Adrenal gland (tissue), 12 donors: Measurements from ENCODE around the gene KCNC1. TPM values are rescaled to one million over a fixed set of nuclear protein-coding genes. Genes with fewer than 3 reads are reported as not detected.
A peak's percentile ranks its signal among the peaks of the same experiment; 100 is the strongest.

Source experiments
- DNase-seq, 7 donors: peaks; one replicate each; pipeline ENCODE4 v3.0.0-alpha.2; 2019 to 2020
- H3K27ac ChIP-seq, 5 donors: fragments of 200-600 bp; sonication (generic) in 4 of 5; 1 replicate in 3 of 5; 2 replicates in 2 of 5; pipeline versions ENCODE4 v1.5.1 to v1.8.0; 2016 to 2020; ENCODE audit warnings: mild to moderate bottlenecking in 1 of 5
- H3K27me3 ChIP-seq: fragments of 200-600 bp; 2 replicates; pipeline ENCODE4 v1.8.0; 2021
- H3K36me3 ChIP-seq, 2 donors: fragments of 200-600 bp; replicated peaks in 1 of 2; 1 replicate in 1 of 2; 2 replicates in 1 of 2; pipeline versions ENCODE4 v1.5.1 to v1.8.0; 2018 to 2022
- H3K4me1 ChIP-seq, 2 donors: fragments of 200-600 bp; replicated peaks in 1 of 2; 1 replicate in 1 of 2; 2 replicates in 1 of 2; pipeline versions ENCODE4 v1.5.1 to v1.8.0; 2018 to 2021
- H3K4me3 ChIP-seq, 4 donors: fragments of 200-600 bp; sonication (generic) in 3 of 4; one replicate each; pipeline ENCODE4 v1.5.1; 2016 to 2018
- H3K9me3 ChIP-seq, 3 donors: fragments of 200-600 bp; sonication (generic) in 1 of 3; replicated peaks in 1 of 3; 1 replicate in 2 of 3; 2 replicates in 1 of 3; pipeline versions ENCODE4 v1.5.1 to v1.8.0; 2016 to 2021
- CTCF ChIP-seq, 6 experiments: fragments of 450-650 bp in 4 of 6; fragments of 200-600 bp in 2 of 6; sonication (generic) in 1 of 6; IDR thresholded peaks; 1 replicate in 5 of 6; 2 replicates in 1 of 6; pipeline versions ENCODE4 v1.5.1 to v1.8.0; 2016 to 2021; ENCODE audit warnings: antibody characterized with exemption in 6 of 6, mild to moderate bottlenecking in 2 of 6, moderate library complexity in 1 of 6
- POLR2A ChIP-seq, 2 donors: fragments of 450-650 bp; IDR thresholded peaks; one replicate each; pipeline ENCODE4 v1.6.1; 2017; ENCODE audit warnings: antibody characterized with exemption in 2 of 2, mild to moderate bottlenecking in 2 of 2, moderate library complexity in 1 of 2
- WGBS, 4 donors: extraction: QIAGEN DNeasy Blood & Tissue Kit in 2 of 4; methylation state at CpG; one replicate each; pipeline versions ENCODE4 v1.1.5 to v1.1.7; 2013 to 2017; 5-methylcytosine and 5-hydroxymethylcytosine counted together
- intact Hi-C, 2 donors: fragments of 100-400 bp; cut with DNase I; formaldehyde crosslinking; loops; one replicate each; pipeline versions ENCODE4 v1.14.1 to v1.15.0; 2022 to 2023
- polyA plus RNA-seq, 3 donors: library from polyadenylated mRNA; stranded (reverse); fragments of 200-250 nt in 2 of 3; fragments of 350-450 nt in 1 of 3; fragmentation: Illumina TruSeq in 1 of 3; extraction: RNeasy Lipid Tissue Mini Kit (QIAGEN cat#74804) in 1 of 3; gene quantifications; one replicate each; pipeline ENCODE4 v1.2.3, GENCODE V29; 2013 to 2014
- total RNA-seq, 9 donors: library from RNA; depleted of rRNA in 4 of 9; stranded (reverse); fragments of >200 nt in 4 of 9; fragments of 120-200 nt in 1 of 9; fragmentation: NEBNext Ultra II Directional in 1 of 9; extraction: Animal tissue kit (Norgen Biotek cat#: 25700) in 1 of 9; gene quantifications; one replicate each; pipeline versions ENCODE4 v1.1.0 to v1.2.4, GENCODE V29; 2013 to 2023
- donor health status: healthy with polysubstance abuse.
- donor health status: Bipolar disorder and iron deficiency.
- donor health status: DM: yes; HTN: yes; CAD: no.
- donor health status: DM: no; HTN: no; CAD: no.
- donor health status: DM: no; HTN: no; CAD: no.
- donor health status: DM: yes; HTN: yes; CAD: no.

The KCNC1 gene
- total and polyA plus RNA-seq, 12 donors: 0.06 to 1.3 (median 0.55) TPM; not detected in 3

DNA sequence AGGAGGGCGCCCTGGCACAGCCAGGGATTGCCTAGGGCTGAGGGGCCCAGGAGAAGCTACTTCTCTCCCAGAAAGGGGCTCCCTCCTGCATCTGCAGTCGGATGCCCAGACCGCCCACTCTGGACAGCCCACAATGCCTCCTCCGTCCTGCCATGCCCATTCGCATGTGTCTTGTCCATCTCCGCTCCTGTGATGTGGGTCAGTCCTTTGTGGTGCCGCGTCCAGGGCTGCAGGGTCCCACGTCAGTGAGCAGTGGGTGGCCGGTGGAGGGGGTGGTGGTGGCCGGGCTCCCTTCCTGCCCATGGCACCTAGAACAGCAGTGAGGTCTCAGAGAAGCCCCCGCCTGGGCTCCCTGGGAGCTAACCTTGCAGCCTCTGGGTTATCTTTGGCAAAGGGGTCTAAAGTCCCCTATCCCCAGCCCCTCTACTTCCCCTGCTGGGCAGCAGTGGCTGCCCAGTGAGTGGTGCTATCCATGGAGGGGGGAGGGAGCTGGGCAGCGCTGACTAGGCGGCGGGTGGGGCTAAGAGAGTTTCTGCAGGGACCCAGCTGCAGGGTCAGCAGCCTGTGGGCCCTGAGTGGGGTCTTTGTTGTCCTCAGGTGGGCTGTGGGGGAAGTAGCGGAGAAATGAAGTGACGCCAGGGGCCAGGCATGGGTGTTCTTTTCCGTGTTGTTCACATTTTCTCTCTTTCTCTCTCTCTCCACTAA lies 41.1 kb downstream of the KCNC1 start:
- no peak overlapping the region for H3K27ac ChIP-seq
- no peaks in the 10 kb centered on the region for H3K36me3 ChIP-seq
- 84 to 91% (median 87%) methylated on average over 4 to 18 of the region's 18 CpGs for WGBS, 4 donors
- H3K4me1 ChIP-seq: no peaks in the 10 kb centered on the region
- TF ChIP-seq POLR2A (IDR thresholded peaks at IDR 0.05): no peak
- intact Hi-C loops: no loop called here
- H3K27me3 ChIP-seq: no peaks in the 10 kb centered on the region
- H3K4me3 ChIP-seq: no peak overlapping the region
- no peaks in the 10 kb centered on the region for H3K9me3 ChIP-seq
- DNase-seq: peak in 1 of 7 donors; percentile 4

- no peaks in the 10 kb centered on the region for H3K27me3 ChIP-seq
- intact Hi-C loops: no loop called here
- WGBS, 4 donors: 78 to 91% (median 84%) methylated on average over 13 to 15 of the region's 15 CpGs
These were observed 41.8 kb downstream of the KCNC1 start for GRCh38 chr11:17776212-17776875.

DNA sequence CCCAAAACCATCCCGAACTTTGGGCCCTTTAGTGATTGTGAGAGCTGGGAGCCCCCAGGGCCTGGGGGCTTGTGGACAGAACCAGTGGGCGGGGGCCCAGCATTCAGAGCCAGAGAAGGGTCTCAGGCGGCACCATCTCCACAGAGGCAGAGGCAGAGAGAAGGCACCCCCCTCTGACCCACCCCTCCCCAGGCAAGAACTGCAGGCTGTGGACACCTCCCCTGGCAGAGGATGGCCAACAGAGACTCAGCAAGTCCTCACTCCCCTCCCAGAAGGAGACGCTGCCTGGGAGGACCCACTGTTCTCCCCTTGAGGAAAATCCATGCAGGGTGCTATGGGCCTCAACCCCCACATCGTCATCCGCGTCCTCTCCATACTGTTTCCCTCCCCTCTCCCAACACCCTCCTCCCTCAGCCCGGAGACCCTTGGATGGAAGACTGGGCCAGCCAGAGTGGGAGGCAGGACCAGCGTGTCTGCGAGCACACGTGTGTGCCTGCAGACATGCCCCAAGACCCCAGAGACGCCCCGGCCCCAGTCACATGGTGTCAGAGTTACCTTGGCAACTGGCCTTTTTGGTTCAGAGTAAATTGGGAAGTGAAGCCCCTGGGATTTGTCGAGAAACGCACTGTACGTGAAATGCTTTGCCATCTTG lies 42.6 kb downstream of the KCNC1 start:
- DNase-seq: no peak
- no peaks in the 10 kb centered on the region for H3K27me3 ChIP-seq
- 80 to 92% (median 88%) methylated on average over 13 to 16 of the region's 16 CpGs for WGBS, 4 donors
- intact Hi-C loops: no loop called here
- TF ChIP-seq POLR2A (IDR thresholded peaks at IDR 0.05) (no peak), CTCF (IDR thresholded peaks at IDR 0.05) (no peak)
- H3K9me3 ChIP-seq: no peaks in the 10 kb centered on the region
- H3K4me3 ChIP-seq: no peak overlapping the region
- no peaks in the 10 kb centered on the region for H3K4me1 ChIP-seq
- no peaks in the 10 kb centered on the region for H3K36me3 ChIP-seq
- H3K27ac ChIP-seq: no peak overlapping the region

More at GRCh38 chr11:17776212-17776875, 41.8 kb downstream of the KCNC1 start:
- no peak overlapping the region for H3K27ac ChIP-seq
- DNase-seq: no peak
- no peak overlapping the region for H3K4me3 ChIP-seq
- no peaks in the 10 kb centered on the region for H3K36me3 ChIP-seq
- H3K9me3 ChIP-seq: no peaks in the 10 kb centered on the region
- TF ChIP-seq CTCF (IDR thresholded peaks at IDR 0.05): no peak
- no peak for TF ChIP-seq POLR2A (IDR thresholded peaks at IDR 0.05)
- no peaks in the 10 kb centered on the region for H3K4me1 ChIP-seq

DNA sequence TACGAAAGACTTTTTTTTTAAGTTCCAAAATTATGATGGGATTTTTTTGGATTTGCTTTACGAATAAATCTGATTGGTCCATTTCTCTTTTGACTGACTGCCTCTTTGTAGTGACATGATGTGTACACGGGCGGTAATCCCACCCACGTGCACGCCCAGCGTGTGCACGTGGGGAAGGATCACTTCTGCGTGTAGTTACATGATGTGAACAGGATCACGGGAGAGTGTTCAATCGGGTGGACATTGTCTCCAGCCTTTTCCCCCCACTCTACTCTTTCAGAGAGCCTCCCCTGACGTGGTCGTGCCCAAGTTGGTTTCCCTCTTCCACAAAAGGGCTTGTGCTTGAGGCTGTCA lies 43.1 kb downstream of the KCNC1 start:
- WGBS, 4 donors: 83 to 91% (median 88%) methylated on average over 13 of the region's 13 CpGs
- intact Hi-C loops: no loop called here
- Histone ChIP-seq H3K27me3 (no peaks in the 10 kb centered on the region), H3K4me1 (no peaks in the 10 kb centered on the region), H3K36me3 (no peaks in the 10 kb centered on the region), H3K4me3 (no peak overlapping the region), H3K27ac (no peak overlapping the region), H3K9me3 (no peaks in the 10 kb centered on the region)
- DNase-seq: no peak
- TF ChIP-seq POLR2A (IDR thresholded peaks at IDR 0.05) (no peak), CTCF (IDR thresholded peaks at IDR 0.05) (no peak)
